SKM-1 (cell line): ENCODE results near the gene MCM7.

ENCODE experiments used
- DNase-seq: peaks from one replicate; lab custom pipeline; 2025; ENCODE audit not compliant: unreplicated experiment; lab: John Stamatoyannopoulos, UW

Gene MCM7

GRCh38 chr7:100124301-100125230 lies 23.4 kb upstream of the MCM7 start:
- no peak for DNase-seq

- no peak for DNase-seq
Measured at GRCh38 chr7:100122568-100122967, 21.4 kb upstream of the MCM7 start.

DNA sequence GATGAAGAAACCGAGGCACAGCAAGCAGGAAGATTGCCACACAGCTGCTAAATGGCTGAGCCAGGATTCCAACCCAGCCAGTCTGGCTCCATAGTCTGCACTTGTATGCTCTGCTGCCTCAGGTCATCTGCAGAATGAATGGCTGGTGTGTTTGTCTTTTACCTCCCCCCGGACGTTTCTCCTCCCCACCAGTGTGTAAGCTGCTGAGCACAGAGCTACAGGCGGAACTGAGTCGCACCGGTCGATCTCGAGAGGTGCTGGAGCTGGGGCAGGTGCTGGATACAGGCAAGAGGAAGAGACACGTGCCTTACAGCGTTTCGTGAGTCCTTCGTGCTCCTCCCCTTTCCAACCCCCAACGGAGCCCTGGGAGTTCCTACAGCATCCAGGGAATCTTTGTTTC lies 20.9 kb upstream of the MCM7 start:
- DNase-seq: no peak

- DNase-seq: no peak
Measured at GRCh38 chr7:100120733-100121036, 19.5 kb upstream of the MCM7 start.

DNA sequence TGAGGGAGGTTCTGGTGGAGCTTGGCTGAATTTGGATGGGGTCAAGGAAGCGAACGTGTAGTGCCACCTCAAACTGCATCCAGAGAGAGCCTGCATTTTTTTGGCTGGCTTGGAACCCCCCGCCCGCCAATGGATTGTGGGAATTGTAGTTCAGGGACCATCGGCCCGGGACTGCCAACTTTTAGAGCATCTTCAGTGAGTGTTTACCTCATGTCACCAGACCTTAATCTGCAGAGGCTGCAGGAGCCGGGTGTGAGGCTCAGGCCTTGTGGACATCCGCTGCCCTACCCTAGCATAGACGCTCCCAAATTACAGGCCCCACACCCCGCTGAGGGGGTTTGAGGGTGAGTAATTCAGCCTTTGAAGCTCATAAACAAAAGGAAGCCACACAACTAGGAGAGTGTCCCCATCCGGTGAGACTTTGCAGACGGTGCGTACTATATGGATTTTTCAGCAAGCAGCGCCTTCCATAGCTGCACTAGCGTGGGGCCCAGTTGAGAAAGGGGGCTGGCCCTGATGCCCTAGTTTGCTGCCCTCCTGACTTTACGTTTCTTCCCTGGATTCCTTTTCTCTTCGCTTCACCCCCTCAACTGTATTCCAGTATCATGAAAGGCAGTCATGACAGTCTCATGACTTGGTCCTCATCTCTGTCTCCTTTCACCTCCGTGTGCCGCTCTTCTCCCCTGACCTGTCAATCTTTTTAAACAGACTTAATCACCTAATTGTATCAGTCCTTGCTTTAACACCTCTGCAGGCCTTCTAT lies 19.0 kb upstream of the MCM7 start:
- no peak for DNase-seq

GRCh38 chr7:100119072-100119969 lies 18.1 kb upstream of the MCM7 start, which contains the start of the genes CNPY4 and TAF6:
TSS of gene CNPY4 (plus strand) at chr7:100119634. CDS start at chr7:100119745, 111 bp downstream.
TSS of gene TAF6 (minus strand) at chr7:100119358. CDS start at chr7:100114209, 5,149 bp downstream.
- peak; percentile 83 for DNase-seq

DNA sequence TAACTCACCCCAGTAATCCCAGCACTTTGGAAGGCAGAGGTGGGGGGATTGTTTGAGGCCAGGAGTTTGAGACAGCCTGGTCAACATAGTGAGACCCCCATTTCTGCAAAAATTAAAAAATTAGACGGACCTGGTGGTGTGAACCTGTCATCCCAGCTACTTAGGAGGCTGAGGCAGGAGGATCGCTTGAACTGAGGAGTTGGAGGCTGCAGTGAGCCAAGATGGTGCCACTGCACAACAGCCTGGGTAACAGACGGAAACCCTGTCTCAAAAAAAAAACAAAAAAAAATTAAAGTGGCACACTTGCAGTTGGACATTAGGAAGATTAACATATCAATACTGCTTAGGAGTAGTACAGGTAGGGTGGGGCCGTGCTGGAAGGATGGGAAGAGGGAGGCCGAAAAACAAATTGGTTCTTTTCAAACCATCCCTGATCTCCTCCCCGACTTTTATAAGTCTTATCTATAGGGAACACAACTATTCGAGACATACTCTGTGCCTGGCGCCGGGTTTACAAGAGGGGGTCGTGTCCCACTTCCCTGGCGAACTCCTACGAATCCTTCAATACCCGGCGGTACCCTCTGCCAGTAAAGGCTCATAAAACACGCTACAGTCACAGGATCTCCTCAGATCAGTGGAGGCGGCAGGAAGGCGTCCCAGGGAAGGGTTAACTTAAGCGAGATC lies 17.3 kb upstream of the MCM7 start:
- no peak for DNase-seq

GRCh38 chr7:100115026-100115425 lies 13.8 kb upstream of the MCM7 start:
- no peak for DNase-seq

DNA sequence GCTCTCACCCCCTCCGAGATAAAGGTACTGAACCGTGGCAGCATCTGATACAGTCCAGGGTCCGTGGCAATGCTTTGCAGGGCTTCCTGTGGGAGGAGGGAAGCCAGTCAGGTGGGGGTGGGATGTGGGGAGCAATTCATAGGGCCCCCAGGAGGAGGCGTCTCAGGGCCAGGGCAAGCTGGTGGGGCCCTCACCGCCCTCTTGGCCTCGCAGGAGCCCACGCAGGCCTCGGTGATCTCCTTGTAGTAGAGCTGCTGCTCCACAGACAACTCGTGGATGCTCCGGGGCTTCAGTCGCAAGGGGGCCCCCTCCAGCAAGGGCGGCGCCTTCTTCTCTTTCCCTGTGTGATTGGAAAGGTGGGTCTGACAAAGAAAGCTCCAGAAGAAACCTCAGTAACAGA lies 10.7 kb upstream of the MCM7 start:
- DNase-seq: no peak

DNA sequence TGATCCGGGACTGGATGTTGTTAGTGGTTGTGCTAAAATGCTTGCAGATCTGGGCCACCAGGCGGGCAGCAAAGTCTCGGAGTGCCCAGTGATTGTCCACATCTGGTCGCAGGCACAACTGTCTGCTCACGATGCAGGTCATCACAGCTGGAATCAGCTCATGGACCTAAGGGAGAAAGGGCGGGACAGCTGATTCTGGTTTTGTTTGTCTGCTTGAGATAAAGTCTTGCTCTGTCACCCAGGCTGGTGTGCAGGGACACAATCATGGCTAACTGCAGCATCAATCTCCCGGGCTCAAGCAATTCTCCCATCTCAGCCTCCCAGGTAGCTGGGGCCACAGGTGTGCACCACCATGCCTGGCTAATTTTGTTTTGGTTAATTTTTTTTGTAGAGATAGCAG lies 10.0 kb upstream of the MCM7 start:
- no peak for DNase-seq

DNA sequence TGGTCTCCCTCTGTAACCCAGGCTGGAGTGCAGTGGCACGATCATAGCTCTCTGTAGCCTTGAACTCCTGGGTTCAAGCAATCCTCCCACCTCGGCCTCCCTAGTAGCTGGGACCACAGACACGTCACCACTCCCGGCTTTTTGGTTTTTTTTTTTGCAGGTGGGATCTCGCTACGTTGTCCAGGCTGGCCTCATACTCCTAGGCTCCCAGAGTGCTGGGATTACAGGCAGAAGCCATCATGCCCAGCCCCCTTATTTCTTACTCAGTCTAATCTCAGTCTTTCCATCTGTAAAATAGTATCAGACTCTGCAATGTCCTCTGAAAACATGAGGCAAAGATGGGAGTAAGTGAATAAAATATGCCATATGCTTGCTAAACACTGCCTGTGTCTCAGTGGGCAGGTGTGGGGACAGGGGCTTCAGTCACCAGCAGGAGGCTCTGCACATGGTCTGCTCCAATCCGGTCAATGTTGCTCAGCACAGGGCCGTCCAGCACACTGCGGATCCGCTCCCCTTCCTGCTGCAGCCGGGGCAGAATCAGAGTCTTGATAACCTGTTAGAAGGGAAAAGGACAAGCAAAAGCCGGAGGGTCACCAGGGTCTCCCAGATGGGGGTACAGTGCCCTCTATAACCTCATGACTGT lies 8.4 kb upstream of the MCM7 start:
- no peak for DNase-seq

DNA sequence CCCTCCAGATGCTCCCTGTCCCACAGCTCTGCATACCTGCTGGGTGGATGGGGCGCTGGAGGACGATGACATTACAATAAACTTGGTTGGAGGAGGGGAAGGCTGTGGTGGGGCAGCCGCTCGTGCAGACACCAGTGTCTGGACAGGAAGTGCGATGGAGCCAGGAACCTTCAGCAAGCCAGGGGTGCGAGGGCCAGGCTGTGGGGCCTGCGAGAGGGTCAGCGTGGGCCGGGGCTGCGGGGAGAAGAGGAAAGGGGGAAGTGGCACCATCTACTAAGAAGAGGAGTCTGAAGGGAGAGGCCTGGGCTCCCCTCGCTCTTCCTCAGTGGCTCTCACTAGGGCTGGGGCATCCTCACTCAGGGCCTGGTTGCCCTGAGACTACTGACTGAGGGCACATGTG lies 6.7 kb upstream of the MCM7 start:
- DNase-seq: no peak

DNA sequence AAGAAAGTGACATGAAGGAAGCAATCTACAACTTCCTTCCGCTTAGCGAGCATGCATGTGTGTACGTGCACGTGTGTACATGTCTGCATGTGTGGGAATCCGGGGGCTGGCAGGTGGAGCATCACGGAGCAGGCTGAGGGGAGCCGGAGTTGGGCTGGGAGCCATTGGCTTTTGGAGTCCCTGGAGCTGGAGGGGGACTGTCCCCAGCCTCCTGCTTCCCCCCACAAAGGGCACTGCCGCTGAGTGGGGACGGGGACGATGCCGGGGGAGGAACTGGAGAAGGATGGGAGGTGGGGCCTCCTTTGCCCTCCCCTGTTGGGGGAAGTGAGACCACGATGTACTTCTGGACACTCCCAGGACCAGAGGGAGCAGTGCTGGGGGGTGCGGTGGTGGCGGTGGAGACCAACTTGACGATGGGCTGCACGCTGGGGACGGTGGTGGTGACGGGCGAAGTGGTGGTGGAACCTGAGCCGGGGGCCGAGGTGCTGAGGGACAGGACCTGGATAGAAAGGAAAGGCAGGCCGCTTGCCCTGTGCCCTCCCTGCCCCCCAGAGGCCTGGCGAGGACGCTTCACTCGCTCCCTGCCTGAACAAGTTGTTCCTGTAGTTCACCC lies 6.0 kb upstream of the MCM7 start:
- no peak for DNase-seq

- DNase-seq: no peak
Measured at GRCh38 chr7:100106633-100107032, 5.4 kb upstream of the MCM7 start.

DNA sequence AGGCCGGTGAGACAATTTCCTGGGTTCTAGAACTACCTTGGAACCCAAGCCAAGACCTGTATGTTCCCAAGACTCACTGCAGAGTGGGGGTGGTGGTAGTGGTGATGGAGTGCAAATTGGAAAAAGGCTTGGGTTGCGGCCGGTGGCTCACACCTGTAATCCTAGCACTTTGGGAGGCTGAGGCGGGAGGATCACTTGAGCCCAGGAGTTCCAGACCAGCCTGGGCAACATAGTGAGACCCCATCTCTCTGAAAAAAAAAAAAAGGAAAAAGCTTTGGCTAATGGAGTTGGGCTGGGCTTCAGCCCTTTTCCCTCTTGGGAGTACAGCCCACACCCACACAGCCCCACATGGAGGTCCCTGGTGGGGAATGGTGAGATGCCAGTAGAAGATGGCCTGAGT lies 4.3 kb upstream of the MCM7 start:
- no peak for DNase-seq

GRCh38 chr7:100102950-100103840 lies 2.0 kb upstream of the MCM7 start:
- no peak for DNase-seq

DNA sequence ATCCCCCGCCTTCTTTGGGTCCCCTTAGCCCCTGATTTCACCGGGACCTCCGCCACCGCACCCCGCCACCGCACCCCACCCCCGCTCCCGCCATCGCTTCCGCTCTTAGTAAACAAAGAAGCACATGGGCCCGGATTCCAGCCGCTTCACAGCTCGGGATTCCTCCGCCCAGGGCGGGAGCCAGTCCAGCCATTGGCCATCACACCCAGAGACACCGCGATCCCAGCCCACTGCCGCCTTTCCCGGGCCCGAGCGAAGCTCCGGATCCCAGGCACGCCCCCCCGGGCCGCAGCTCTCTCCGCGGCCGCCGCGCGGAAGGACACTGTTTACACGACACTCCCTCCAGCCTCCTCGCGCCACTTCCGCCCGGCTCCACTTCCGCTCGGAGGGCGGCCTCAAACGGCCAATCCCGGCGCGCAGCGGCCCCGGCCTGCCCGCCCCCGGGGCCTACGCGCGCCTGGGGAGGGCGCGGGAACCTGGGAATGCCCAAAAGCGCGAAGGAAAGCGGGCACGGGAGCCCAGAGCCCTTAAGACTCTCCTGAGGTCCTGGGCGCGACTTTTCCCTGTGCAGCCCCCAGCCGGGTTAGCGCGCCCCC lies 679 bp downstream of the MCM7 start:
- peak; percentile 64 for DNase-seq

DNA sequence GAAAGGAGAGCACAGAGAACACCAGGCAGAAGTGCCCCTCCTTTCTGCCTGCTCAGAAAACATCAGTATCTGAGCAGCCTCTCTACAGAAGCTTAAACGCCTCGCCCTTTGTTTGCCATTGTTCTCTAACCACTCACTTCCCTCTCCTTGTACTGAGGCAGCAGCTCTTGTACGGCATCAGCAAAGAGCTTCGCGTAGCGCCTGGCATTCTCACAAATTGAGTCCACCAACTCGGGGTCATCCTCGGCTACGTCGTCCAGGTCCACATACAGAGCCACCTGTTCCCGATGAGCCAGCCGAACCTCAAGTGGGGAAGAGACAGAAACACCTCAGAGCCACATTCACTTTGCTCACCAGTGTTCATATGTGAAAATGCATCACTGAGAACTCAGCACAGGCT lies 1.7 kb downstream of the MCM7 start:
- DNase-seq: no peak
